Measurements from ENCODE around the gene TAF10.

GRCh38 chr11:6604790-6605189, 7.2 kb downstream of the TAF10 start:
- TF ChIP-seq CTCF (IDR thresholded peaks at IDR 0.05), result no peak
- no peak for TF ChIP-seq POLR2A (IDR thresholded peaks at IDR 0.05)
